OCI-LY3 (cell line): ENCODE results near the gene GLT1D1.

ENCODE experiments used
- CTCF ChIP-seq: fragments of 200-600, 300-600 bp; sonication (generic); IDR thresholded peaks from 2 replicates; pipeline ENCODE4 v1.5.1; 2014; ENCODE audit warnings: antibody characterized with exemption, low read length, low read depth
- EZH2phosphoT487 ChIP-seq: fragments of 200-600 bp; shearing (Covaris generic); IDR thresholded peaks from 2 replicates; pipeline ENCODE4 v1.6.1; 2018; ENCODE audit warnings: antibody characterized with exemption, mixed run types, low read depth

- TF ChIP-seq CTCF (no peak), EZH2phosphoT487 (no peak)
Measured at GRCh38 chr12:128856035-128856790, 2.9 kb downstream of the GLT1D1 start.
